ENCODE data around the gene SLC22A23. TPM values are rescaled to one million over a fixed set of nuclear protein-coding genes. Genes with fewer than 3 reads are reported as not detected.

The SLC22A23 gene
- total RNA-seq, 4 donors from 2014 or later, result 26.6 to 42.6 (median 37.6) TPM

DNA sequence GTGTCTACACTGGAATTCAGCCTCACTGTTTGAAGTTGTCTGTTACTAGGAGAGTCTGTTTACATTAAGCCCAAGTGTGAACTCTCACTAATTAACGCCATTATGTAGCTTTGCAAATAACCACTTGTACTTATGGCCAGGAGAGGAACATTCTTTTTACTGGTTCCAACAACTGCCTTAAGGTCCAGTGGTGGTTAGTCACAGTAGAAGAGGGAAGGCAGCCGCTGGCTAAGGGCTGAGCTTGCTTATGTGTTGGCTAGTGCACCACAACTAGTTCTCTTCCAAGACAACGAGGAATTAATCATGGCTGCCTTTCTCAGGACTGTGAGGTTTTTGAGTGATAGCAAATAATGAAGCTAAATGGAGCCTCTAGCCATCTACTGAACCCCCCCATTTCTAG, 14.9 kb upstream of the SLC22A23 start:
- TF ChIP-seq, protein P1, sequence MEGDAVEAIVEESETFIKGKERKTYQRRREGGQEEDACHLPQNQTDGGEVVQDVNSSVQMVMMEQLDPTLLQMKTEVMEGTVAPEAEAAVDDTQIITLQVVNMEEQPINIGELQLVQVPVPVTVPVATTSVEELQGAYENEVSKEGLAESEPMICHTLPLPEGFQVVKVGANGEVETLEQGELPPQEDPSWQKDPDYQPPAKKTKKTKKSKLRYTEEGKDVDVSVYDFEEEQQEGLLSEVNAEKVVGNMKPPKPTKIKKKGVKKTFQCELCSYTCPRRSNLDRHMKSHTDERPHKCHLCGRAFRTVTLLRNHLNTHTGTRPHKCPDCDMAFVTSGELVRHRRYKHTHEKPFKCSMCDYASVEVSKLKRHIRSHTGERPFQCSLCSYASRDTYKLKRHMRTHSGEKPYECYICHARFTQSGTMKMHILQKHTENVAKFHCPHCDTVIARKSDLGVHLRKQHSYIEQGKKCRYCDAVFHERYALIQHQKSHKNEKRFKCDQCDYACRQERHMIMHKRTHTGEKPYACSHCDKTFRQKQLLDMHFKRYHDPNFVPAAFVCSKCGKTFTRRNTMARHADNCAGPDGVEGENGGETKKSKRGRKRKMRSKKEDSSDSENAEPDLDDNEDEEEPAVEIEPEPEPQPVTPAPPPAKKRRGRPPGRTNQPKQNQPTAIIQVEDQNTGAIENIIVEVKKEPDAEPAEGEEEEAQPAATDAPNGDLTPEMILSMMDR (IDR thresholded peaks at IDR 0.05), result no peak
- TF ChIP-seq POLR2A (IDR thresholded peaks at IDR 0.05), result no peak
- Histone ChIP-seq H3K4me3 (no peak overlapping the region), H3K27ac (no peak overlapping the region), H3K36me3 (no peaks in the 10 kb centered on the region), H3K4me1 (peaks cover 0 to 48% (median 5%) of the 10 kb centered on the region in 3 donors), H3K27me3 (no peaks in the 10 kb centered on the region), H3K9me3 (no peaks in the 10 kb centered on the region)
- intact Hi-C loops (cut with DNase I), result no loop called here
- 66 to 82% methylated on average over 3 of the region's 3 CpGs for WGBS, 2 donors
- no peak for DNase-seq

DNA sequence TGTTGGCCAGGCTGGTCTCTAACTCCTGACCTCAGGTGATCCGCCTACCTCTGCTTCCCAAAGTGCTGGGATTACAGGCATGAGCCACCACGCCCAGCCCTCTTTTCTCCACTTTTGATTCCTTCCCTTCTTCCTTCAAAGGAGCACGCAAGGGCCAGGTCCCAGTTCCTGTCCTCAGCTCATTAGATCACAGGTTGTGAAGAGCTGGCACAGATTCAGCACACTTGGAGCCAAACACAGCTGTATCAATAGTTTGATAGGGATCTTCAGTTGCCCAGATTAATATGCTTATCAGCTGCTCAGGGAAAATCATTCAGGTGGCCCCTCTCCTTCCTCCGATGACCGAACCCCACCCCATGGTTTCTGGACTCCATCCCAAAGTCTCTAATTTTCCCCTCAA, 14.4 kb upstream of the SLC22A23 start:
- Histone ChIP-seq H3K27ac (no peak overlapping the region), H3K9me3 (no peaks in the 10 kb centered on the region), H3K36me3 (no peaks in the 10 kb centered on the region), H3K4me3 (no peak overlapping the region), H3K27me3 (no peaks in the 10 kb centered on the region), H3K4me1 (peaks cover 0 to 48% (median 5%) of the 10 kb centered on the region in 3 donors)
- WGBS, 2 donors, result 85 to 93% methylated on average over 5 of the region's 5 CpGs
- intact Hi-C loops (cut with DNase I), result no loop called here
- no peak for DNase-seq
- TF ChIP-seq, protein P1 (IDR thresholded peaks at IDR 0.05), result no peak
- TF ChIP-seq POLR2A (IDR thresholded peaks at IDR 0.05), result no peak

DNA sequence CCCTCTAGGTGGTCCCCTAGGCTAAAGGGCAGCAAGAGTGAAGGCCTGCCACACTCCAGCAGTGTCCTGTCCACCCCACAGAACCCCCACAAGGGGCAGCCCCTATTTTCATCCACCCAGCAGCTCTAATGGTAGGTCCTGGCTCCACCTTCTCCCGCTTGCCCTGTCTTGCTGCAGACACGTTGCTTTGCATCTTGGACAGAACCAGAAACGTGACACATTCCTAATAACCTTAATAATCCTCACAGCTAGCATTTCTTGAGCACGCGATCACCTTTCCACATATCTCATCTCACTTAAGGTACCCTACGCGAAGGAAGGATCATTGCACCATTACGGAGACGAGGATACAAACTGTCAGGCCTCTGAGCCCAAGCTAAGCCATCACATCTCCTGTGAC, 11.7 kb upstream of the SLC22A23 start:
- H3K36me3 ChIP-seq, result no peaks in the 10 kb centered on the region
- H3K27me3 ChIP-seq, result no peaks in the 10 kb centered on the region
- DNase-seq, result no peak
- no peak overlapping the region for H3K4me3 ChIP-seq
- intact Hi-C loops (cut with DNase I), result no loop called here
- H3K4me1 ChIP-seq, result peaks cover 0 to 46% (median 5%) of the 10 kb centered on the region in 3 donors
- WGBS, 2 donors, result 34 to 75% methylated on average over 9 of the region's 9 CpGs
- TF ChIP-seq, protein P1 (IDR thresholded peaks at IDR 0.05), result no peak
- no peak for TF ChIP-seq POLR2A (IDR thresholded peaks at IDR 0.05)
- no peaks in the 10 kb centered on the region for H3K9me3 ChIP-seq
- peak overlapping the region in 1 of 4 donors; percentile 32 for H3K27ac ChIP-seq

DNA sequence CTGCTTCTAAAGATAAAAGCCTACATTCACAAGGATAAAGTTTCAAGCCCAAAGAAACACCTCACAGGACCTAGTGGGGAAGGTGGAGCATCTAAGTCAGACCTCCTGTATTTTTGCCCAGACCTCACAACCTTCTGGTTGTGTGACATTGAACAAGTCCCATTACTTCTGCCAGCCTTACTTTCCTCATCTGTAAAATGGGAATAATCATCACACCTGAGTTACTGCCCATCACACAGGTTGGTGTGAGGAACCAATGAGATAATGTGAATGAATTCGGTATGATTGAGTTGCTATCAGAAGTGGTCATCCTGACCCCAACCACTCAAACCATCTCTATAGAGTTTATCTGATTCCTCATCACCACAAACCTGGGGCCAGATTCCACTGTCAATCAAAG, 11.1 kb upstream of the SLC22A23 start:
- DNase-seq, result no peak
- Histone ChIP-seq H3K36me3 (no peaks in the 10 kb centered on the region), H3K9me3 (no peaks in the 10 kb centered on the region), H3K27me3 (no peaks in the 10 kb centered on the region), H3K4me1 (peaks cover 0 to 40% (median 5%) of the 10 kb centered on the region in 3 donors), H3K4me3 (no peak overlapping the region), H3K27ac (peak overlapping the region in 1 of 4 donors; percentile 32)
- TF ChIP-seq POLR2A (IDR thresholded peaks at IDR 0.05), result no peak
- TF ChIP-seq, protein P1 (IDR thresholded peaks at IDR 0.05), result no peak
- 0 to 25% methylated on average over 1 of the region's 1 CpG for WGBS, 2 donors
- intact Hi-C loops (cut with DNase I), result no loop called here

DNA sequence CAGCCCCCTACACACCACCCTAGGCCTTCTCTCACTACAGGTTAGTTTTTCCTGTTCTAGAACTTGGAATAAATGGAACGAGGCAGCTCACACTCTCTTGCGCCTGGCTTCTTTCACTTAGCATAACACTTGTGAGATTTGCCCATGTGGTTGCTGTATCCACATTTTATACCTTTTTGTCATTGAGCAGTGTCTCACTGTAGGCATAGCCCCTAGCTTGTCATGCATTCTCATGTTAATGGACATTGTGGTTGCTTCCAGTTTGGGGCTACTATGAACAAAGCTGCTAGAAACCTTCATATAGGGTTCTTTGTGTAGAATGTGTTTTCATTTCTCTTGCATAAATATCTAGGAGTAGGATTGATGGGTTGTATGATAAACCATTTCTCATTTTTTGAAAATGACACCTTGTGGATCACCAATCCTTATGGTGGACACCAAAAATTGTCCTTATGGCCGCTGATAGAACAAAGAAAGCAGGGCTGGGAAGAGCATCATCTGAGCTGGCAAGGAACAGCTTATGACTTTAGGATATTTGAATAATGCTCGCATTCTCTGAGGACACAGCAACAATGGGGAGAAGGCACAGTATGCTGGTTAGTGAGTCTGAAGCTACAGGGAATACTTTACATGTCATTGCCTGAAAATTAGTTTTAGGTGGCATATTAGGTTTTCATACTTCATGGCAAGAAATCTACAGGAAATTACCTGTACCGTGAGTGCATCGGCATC, 9.8 kb upstream of the SLC22A23 start:
- WGBS, 2 donors, result 64 to 69% methylated on average over 6 of the region's 6 CpGs
- no peak overlapping the region for H3K27ac ChIP-seq
- DNase-seq, result no peak
- no peaks in the 10 kb centered on the region for H3K27me3 ChIP-seq
- H3K36me3 ChIP-seq, result no peaks in the 10 kb centered on the region
- H3K9me3 ChIP-seq, result no peaks in the 10 kb centered on the region
- H3K4me1 ChIP-seq, result peaks cover 0 to 27% (median 0%) of the 10 kb centered on the region in 3 donors
- H3K4me3 ChIP-seq, result no peak overlapping the region
- TF ChIP-seq, protein P1 (IDR thresholded peaks at IDR 0.05), result no peak
- TF ChIP-seq POLR2A (IDR thresholded peaks at IDR 0.05), result no peak
- intact Hi-C loops (cut with DNase I), result no loop called here
